Measurements from ENCODE around the gene ABI3BP. TPM values are rescaled to one million over a fixed set of nuclear protein-coding genes. Genes with fewer than 3 reads are reported as not detected.
A peak's percentile ranks its signal among the peaks of the same experiment; 100 is the strongest.

The ABI3BP gene
- total RNA-seq, 2 experiments from 2014 or later = not detected

- POLR2A ChIA-PET = interaction anchor here (1.0 to 1.5 kb wide), 4 partner anchors 11 to 67 kb away, joined by 3 to 7 read pairs (median 4); no protein-coding TSS in a partner anchor
- intact Hi-C loops (cut with micrococcal nuclease) = loop anchor here (5.0 kb wide), 2 partner anchors 63 to 88 kb away; no protein-coding TSS in a partner anchor
- Mint-ChIP-seq H3K9me3 (peaks cover 2% of the 10 kb centered on the region), H3K36me3 (ENCODE audit: low read depth) (peaks cover 76% of the 10 kb centered on the region), H3K4me3 (no peak overlapping the region), H3K27me3 (no peaks in the 10 kb centered on the region), H3K27ac (no peak overlapping the region), H3K4me1 (ENCODE audit: low read depth) (peaks cover 67% of the 10 kb centered on the region)
- ATAC-seq (no peak), DNase-seq (no peak)
- CTCF ChIA-PET = interaction anchor here (1.0 to 4.4 kb wide), 3 partner anchors 9 to 65 kb away, joined by 4 to 18 read pairs (median 6); no protein-coding TSS in a partner anchor
- TF ChIP-seq, protein P1, sequence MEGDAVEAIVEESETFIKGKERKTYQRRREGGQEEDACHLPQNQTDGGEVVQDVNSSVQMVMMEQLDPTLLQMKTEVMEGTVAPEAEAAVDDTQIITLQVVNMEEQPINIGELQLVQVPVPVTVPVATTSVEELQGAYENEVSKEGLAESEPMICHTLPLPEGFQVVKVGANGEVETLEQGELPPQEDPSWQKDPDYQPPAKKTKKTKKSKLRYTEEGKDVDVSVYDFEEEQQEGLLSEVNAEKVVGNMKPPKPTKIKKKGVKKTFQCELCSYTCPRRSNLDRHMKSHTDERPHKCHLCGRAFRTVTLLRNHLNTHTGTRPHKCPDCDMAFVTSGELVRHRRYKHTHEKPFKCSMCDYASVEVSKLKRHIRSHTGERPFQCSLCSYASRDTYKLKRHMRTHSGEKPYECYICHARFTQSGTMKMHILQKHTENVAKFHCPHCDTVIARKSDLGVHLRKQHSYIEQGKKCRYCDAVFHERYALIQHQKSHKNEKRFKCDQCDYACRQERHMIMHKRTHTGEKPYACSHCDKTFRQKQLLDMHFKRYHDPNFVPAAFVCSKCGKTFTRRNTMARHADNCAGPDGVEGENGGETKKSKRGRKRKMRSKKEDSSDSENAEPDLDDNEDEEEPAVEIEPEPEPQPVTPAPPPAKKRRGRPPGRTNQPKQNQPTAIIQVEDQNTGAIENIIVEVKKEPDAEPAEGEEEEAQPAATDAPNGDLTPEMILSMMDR (IDR thresholded peaks at IDR 0.05) = no peak
Observed at GRCh38 chr3:100715176-100715575, 278.0 kb downstream of the ABI3BP start.

GRCh38 chr3:100710261-100710968 lies 282.8 kb downstream of the ABI3BP start:
- Mint-ChIP-seq H3K27ac (peak overlapping the region; percentile 84), H3K27me3 (no peaks in the 10 kb centered on the region), H3K9me3 (peaks cover 2% of the 10 kb centered on the region), H3K4me3 (peak overlapping the region; percentile 77), H3K36me3 (ENCODE audit: low read depth) (peaks cover 39% of the 10 kb centered on the region), H3K4me1 (ENCODE audit: low read depth) (peaks cover 46% of the 10 kb centered on the region)
- intact Hi-C loops (cut with micrococcal nuclease) = no loop called here
- TF ChIP-seq, protein P1 (IDR thresholded peaks at IDR 0.05) = peak; percentile 50
- peak; percentile 63 for ATAC-seq
- POLR2A ChIA-PET = interaction anchor here (0.5 to 3.6 kb wide), 29 partner anchors 8 to 913 kb away, joined by 3 to 21 read pairs (median 4); partner anchors contain the start of genes LNP1 and TOMM70
- CTCF ChIA-PET = interaction anchor here (0.6 to 4.4 kb wide), 28 partner anchors 10 to 378 kb away, joined by 3 to 33 read pairs (median 4); no protein-coding TSS in a partner anchor
- peak; percentile 99 for DNase-seq

DNA sequence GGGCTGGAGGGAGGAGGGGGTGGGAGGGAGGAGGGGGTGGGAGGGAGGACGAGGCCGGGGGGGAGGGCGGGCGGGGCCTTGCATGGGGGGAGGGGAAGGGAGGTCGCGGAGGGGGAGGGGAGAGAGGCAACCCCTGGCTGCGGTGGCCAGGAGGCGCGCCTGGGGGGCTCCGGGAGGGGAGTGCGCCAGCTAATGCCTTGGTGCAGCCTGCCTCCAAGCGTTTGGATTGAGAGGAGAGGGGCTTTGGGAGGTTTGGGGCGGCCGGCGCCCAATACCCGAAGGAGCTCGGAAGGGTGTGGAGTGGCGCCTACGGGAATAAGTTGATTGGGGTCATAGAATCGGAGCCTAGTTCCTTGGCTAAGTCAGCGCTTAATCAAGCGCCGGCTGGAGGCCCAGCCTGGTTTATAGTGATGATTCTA lies 283.4 kb downstream of the ABI3BP start:
- peaks cover 40% of the 10 kb centered on the region for H3K4me1 Mint-ChIP-seq (ENCODE audit: low read depth)
- H3K9me3 Mint-ChIP-seq = peaks cover 2% of the 10 kb centered on the region

GRCh38 chr3:100708989-100709841 lies 284.0 kb downstream of the ABI3BP start, which contains the start of gene TFG:
Gene TFG (plus strand): TSS chr3:100709494. CDS start chr3:100713686, 4,192 bp downstream.
- ATAC-seq (peak; percentile 92), DNase-seq (peak; percentile 100)
- TF ChIP-seq, protein P1 (IDR thresholded peaks at IDR 0.05) = no peak
- H3K27ac Mint-ChIP-seq = peak within 1 kb of the TSS; percentile 95
- peaks cover 38% of the 10 kb centered on the region for H3K4me1 Mint-ChIP-seq (ENCODE audit: low read depth)
- ChIA-PET CTCF (interaction anchor here (0.7 to 4.4 kb wide), 15 partner anchors 11 to 120 kb away, joined by 3 to 33 read pairs (median 5); no protein-coding TSS in a partner anchor), POLR2A (interaction anchor here (0.7 to 3.6 kb wide), 20 partner anchors 9 to 676 kb away, joined by 3 to 21 read pairs (median 4); partner anchors contain the start of genes LNP1 and TOMM70)
- H3K9me3 Mint-ChIP-seq = peaks cover 2% of the 10 kb centered on the region
- peaks cover 31% of the 10 kb centered on the region for H3K36me3 Mint-ChIP-seq (ENCODE audit: low read depth)
- intact Hi-C loops (cut with micrococcal nuclease) = loop anchor here (2.0 to 5.0 kb wide), 2 partner anchors 44 to 72 kb away; no protein-coding TSS in a partner anchor
- H3K27me3 Mint-ChIP-seq = no peaks in the 10 kb centered on the region
- H3K4me3 Mint-ChIP-seq = peak within 1 kb of the TSS; percentile 77

More for the DNA sequence above, 283.4 kb downstream of the ABI3BP start:
- intact Hi-C loops (cut with micrococcal nuclease) = loop anchor here (2.0 to 5.0 kb wide), 2 partner anchors 45 to 73 kb away; no protein-coding TSS in a partner anchor
- Mint-ChIP-seq H3K4me3 (peak overlapping the region; percentile 77), H3K27ac (peak overlapping the region; percentile 84), H3K36me3 (ENCODE audit: low read depth) (peaks cover 33% of the 10 kb centered on the region), H3K27me3 (no peaks in the 10 kb centered on the region)
- CTCF ChIA-PET = interaction anchor here (0.6 to 4.4 kb wide), 19 partner anchors 11 to 378 kb away, joined by 3 to 33 read pairs (median 5); no protein-coding TSS in a partner anchor
- POLR2A ChIA-PET = interaction anchor here (0.7 to 3.6 kb wide), 20 partner anchors 8 to 675 kb away, joined by 3 to 21 read pairs (median 4); partner anchors contain the start of genes LNP1 and TOMM70
- ATAC-seq (peak; percentile 2), DNase-seq (peak; percentile 68)
- TF ChIP-seq, protein P1 (IDR thresholded peaks at IDR 0.05) = no peak
